HepG2 (cell line): ENCODE results near the gene ANKS1B.

Experiments
- CTCF ChIP-seq: sonication (generic); formaldehyde crosslinking; IDR thresholded peaks from 2 replicates; pipeline ENCODE4 v1.5.0; 2020; ENCODE audit warnings: mild to moderate bottlenecking, missing genetic modification reagents, moderate library complexity
- E2F1 ChIP-seq: sonication (generic); formaldehyde crosslinking; IDR thresholded peaks from 2 replicates; pipeline ENCODE4 v1.5.0; 2020; ENCODE audit warnings: missing genetic modification reagents
- ESRRA ChIP-seq: sonication (generic); formaldehyde crosslinking; IDR thresholded peaks from 2 replicates; pipeline ENCODE4 v1.5.1; 2020; ENCODE audit warnings: mild to moderate bottlenecking, low read depth, missing genetic modification reagents
- FOSL1 ChIP-seq: sonication (generic); formaldehyde crosslinking; IDR thresholded peaks from 2 replicates; pipeline ENCODE4 v1.9.0; 2021; ENCODE audit warnings: missing genetic modification reagents, borderline replicate concordance
- FOXO4 ChIP-seq: sonication (generic); formaldehyde crosslinking; conservative IDR thresholded peaks from 2 replicates; pipeline ENCODE4 v1.8.1; 2023; ENCODE audit warnings: missing genetic modification reagents
- GMEB1 ChIP-seq: sonication (generic); formaldehyde crosslinking; IDR thresholded peaks from 2 replicates; pipeline ENCODE4 v1.5.1; 2020; ENCODE audit warnings: missing genetic modification reagents, mild to moderate bottlenecking, borderline replicate concordance
- HBP1 ChIP-seq: IDR thresholded peaks from 2 replicates; pipeline ENCODE4 v1.6.1; 2016; ENCODE audit warnings: low read depth, control low read depth
- KLF15 ChIP-seq: sonication (generic); formaldehyde crosslinking; IDR thresholded peaks from 2 replicates; pipeline ENCODE4 v1.8.1; 2023; ENCODE audit warnings: borderline replicate concordance, mild to moderate bottlenecking, inconsistent platforms, missing genetic modification reagents, mixed read lengths
- PRPF4 ChIP-seq: fragments of 200-400 bp; formaldehyde crosslinking; IDR thresholded peaks from 2 replicates; pipeline ENCODE4 v1.6.1; 2016; ENCODE audit warnings: low read length, low read depth; ENCODE audit not compliant: poor library complexity, severe bottlenecking
- RFX5 ChIP-seq: IDR thresholded peaks from 2 replicates; pipeline ENCODE4 v1.6.1; 2011; ENCODE audit warnings: low read depth, low read length, improper control_type of control experiment
- RXRA ChIP-seq: sonication (generic); formaldehyde crosslinking; IDR thresholded peaks from 2 replicates; pipeline ENCODE4 v1.5.1; 2020; ENCODE audit warnings: missing genetic modification reagents
- THAP8 ChIP-seq: sonication (generic); formaldehyde crosslinking; IDR thresholded peaks from 2 replicates; pipeline ENCODE4 v1.5.1; 2020; ENCODE audit warnings: missing genetic modification reagents, mild to moderate bottlenecking, borderline replicate concordance
- WIZ ChIP-seq: sonication (generic); formaldehyde crosslinking; IDR thresholded peaks from 2 replicates; pipeline ENCODE4 v1.5.1; 2020; ENCODE audit warnings: mild to moderate bottlenecking, missing genetic modification reagents
- ZNF792 ChIP-seq: IDR thresholded peaks from 2 replicates; pipeline ENCODE4 v1.6.1; 2016

- TF ChIP-seq RXRA: no peak
- no peak for TF ChIP-seq HBP1 (CRISPR knock-in tag)
- TF ChIP-seq GMEB1 (CRISPR knock-in tag): no peak
- TF ChIP-seq WIZ (CRISPR knock-in tag): no peak
- TF ChIP-seq ZNF792 (CRISPR knock-in tag): no peak
- no peak for TF ChIP-seq ESRRA (CRISPR knock-in tag)
- TF ChIP-seq FOSL1 (CRISPR knock-in tag): no peak
- TF ChIP-seq FOXO4 (CRISPR knock-in tag): no peak
- no peak for TF ChIP-seq PRPF4
- TF ChIP-seq THAP8 (CRISPR knock-in tag): no peak
- no peak for TF ChIP-seq KLF15 (CRISPR knock-in tag)
- no peak for TF ChIP-seq CTCF (CRISPR knock-in tag)
- TF ChIP-seq E2F1 (CRISPR knock-in tag): no peak
- no peak for TF ChIP-seq RFX5
Measured at GRCh38 chr12:99957866-99958466, 26.8 kb downstream of the ANKS1B start.
